Stimulated activated CD4-positive, alpha-beta T cell treated with anti-CD3 and anti-CD28 coated beads, Interleukin-4, amount 100 ng/mL, for 48 hours (primary cell): Measurements from ENCODE around the gene ITGB8.

Experiments used
- DNase-seq, 2 donors: peaks; one replicate each; pipeline ENCODE4 v3.0.0-alpha.2; 2020; ENCODE audit warnings: low read depth in 2 of 2

Gene ITGB8

DNA sequence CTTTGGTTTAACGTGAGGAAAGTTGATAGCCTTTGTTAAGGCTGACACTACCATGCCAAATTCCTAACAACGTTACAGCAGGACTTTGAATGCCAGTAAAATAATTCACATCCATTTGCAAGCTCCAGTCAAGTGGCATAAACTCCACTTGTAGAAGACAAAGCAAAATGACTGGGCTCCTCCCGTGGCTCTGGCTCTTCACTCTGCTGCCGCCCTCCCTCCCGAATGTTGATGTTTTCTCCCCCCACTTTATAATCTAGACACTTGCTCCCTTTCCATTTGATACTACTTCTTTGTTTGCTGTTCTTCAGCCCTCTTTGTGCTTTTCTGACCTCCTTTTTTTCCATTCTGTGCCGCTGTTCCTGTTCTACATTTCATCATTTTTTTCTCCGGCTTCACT lies 22.8 kb upstream of the ITGB8 start:
- no peak for DNase-seq

DNA sequence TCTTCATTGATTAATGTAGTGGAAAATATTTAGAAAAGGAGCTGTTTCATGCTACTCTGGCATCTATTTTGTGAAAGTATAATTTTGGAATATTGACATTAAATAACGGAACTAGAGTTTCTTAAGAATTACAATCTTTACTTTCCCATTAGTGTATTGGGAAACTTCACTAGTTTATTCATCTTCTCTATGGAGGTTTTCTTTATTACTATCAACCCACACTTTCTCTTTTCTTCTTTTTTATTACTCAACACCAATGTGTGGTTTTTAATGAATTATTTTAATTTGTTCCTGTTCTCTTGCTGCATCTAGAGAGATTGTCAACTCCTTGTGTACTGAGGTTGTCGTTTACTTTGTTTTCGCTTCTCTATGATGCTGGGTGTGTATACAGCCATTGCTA lies 20.4 kb upstream of the ITGB8 start:
- DNase-seq, result no peak

DNA sequence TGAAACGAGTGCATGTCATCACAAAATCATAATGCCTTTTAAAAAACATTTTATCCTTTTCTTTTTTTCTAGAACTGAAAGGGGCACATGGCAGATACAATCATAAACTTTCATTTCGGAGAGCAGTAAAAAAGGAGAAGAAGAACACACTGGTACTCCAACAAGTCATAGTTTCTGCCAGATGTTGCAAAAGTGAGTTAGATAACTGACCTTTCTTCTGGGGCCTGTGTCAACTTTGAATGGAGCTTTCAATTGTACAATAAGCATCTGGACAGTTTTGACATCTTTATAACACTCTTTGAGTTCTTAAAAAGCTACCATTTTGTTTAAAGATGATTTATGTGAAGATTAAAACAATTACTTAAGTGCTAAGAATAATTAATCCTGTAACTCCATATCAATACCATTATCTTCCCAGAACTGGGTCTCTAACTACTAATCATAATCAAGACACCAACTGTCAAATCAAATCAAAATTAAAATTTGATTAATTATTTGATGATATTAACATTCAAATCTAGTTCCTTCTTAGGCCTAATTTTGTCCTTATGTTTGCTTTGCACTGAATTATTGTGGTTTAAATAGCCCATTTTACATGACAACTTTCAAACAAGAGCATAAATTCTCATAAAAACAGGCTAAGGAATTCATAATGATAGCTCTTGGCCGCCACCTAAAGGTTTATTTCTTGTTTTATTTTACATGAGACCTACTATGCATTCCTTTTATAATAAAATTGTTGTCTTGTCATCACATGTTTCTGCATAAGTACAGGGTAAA lies 19.5 kb upstream of the ITGB8 start:
- no peak for DNase-seq

DNA sequence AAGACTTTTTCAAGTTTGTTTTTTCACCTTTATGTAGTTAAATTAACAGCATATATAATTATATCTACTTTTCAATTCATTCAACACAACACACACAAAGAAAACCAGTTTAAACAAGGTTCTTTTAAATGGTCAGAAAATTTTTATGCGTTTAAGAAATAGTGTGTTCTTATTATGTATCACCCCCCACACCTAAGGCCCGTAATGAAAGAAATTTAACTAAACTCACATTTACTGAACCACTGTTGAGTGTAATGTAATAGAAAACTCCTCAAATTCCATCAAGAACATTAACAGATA lies 19.0 kb upstream of the ITGB8 start:
- DNase-seq, result no peak

DNA sequence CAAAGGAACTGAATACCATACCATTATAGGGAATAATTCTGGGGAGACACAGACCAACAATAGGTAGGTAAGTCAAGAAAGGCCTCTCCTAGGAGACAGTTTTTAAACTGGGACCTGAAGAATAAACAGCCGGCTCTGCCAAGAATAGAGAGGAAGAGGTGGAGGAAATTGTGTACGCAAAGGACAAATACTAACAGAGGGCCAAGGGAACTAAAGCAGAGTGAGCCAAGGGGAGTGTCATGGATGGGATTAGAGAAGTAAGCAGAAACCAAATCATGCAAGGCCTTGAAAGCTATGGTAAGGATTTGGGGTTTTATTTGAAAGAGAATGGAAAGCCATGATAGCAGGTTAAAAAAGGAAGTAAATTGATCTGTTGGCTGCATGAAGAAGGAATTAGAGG lies 18.1 kb upstream of the ITGB8 start:
- DNase-seq, result no peak

DNA sequence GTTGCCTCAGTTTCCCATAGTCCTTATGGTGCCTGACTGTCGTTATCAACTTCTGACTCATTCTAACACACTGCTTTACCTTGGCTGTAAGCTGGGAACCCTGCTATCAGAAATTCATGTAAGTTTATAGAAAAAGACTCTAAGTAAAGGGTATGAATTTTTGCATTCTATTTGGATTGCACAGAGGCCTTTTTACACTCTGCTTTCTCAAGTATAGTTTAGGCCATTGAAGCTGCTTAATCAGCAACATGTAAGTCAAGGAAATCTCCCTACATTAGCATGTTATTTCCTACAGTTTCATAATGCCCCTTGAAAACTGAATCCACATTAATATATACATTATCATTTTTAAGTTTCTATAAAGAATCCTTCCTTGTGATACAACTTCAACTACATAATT lies 17.1 kb upstream of the ITGB8 start:
- no peak for DNase-seq

DNA sequence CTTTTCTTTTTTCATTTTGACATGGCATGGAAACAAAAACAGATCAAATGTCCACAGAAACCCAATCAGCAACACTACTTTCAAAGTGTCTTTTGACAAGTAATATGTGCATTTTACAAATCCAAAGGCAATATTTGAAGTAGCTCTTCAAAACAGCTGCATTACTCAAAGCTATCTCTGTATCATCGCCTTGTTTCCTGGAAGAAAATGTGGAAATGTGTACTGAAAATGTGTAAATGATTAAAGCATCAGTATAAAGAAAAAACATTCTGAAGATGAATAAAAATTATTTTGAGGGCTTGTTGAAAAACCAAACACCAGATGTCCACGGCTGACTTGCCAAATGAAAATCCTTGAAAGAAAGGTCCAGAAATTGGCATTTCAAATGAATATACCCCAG lies 16.5 kb upstream of the ITGB8 start:
- DNase-seq, result no peak

DNA sequence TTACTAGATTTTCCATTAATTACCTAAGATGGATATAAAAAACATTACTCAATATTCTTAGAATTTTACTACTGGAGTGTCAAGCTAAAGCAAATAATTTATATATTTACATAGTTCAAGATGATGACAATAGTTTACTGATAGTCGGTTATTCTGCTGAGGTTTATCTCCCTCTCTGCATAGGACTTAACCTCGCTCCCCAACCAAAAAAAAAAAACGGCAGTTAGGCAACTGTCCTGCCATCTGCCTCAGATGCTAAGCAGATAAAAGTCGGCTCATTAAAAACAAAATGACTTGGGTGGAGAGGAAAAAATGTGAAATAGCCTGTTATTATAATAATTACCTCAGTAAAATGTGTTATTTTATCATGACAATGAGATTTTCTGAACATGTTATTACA lies 14.0 kb upstream of the ITGB8 start:
- no peak for DNase-seq

DNA sequence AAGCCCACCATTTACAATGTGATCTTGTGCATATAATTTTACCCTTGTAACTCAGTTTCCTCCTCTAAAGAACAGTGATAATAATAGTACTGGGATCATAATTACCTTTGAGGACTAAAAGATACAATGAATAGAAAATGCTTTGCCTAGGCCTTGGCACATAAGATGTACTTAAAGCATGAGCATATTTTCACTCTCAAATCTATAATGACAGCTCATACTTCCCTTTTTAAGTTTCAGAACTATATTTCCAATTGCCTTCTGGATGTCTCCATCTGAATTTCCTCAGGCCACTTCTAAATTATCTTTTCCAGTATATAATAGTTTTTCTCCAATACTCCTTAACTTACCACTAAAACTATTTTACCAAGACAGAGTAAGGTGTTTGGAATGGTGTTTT lies 13.3 kb upstream of the ITGB8 start:
- DNase-seq, result no peak

DNA sequence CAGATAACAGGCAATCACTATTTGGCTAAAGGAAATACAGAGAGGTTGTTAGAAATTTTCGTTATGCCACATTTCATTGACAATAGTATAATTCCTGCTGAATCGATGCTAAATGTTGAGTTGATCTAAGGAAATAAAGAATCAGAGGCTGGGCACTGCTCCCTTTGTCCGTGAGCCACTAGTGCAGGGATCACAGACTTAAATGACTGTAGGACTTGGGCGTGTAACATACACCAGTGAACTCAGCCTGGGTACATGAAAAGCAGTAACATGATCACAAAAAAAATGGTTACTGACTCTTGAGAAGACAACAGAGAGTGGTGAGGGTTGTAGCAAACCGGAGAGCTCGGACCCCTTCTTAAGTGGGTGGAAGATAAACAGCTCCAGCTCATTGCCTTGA lies 11.8 kb upstream of the ITGB8 start:
- DNase-seq, result no peak

DNA sequence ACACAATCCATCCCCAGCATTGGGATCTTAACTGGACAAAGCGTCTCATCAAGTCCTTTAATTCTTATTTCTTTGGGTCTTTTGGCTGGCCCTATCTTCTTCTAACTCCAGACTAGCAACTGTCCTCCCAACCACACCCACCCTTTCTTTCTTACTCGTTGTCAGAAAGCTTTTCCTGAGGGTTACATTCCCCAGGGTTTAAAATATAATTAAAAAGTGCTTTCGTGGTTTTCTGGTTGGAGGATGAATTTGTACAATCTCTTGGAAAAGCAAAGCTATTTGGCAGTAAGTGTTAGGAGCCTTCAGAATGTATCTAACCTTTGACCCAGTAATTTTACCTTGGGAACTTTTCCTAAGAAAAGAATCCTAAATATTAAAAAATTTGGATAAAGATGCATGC lies 10.4 kb upstream of the ITGB8 start:
- DNase-seq, result no peak

DNA sequence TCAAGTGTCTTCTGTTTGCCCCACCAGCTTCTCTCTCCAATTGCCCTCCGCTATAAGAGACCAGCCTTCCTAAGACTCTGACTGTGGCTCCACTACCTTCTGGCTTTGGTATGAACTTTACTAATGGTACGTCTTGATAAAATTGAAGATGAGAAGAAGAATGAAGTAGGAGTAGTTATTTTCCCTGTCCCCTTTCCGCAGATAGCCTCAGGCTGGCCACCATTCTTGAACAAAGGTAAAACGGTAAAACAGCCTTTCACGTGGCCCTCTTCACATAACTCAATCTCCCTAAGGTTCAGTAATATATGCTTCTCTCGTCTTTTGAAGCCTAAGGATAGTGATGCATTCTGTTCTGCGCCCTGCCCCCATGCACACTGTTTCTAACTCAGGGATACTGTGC lies 9.9 kb upstream of the ITGB8 start:
- no peak for DNase-seq

DNA sequence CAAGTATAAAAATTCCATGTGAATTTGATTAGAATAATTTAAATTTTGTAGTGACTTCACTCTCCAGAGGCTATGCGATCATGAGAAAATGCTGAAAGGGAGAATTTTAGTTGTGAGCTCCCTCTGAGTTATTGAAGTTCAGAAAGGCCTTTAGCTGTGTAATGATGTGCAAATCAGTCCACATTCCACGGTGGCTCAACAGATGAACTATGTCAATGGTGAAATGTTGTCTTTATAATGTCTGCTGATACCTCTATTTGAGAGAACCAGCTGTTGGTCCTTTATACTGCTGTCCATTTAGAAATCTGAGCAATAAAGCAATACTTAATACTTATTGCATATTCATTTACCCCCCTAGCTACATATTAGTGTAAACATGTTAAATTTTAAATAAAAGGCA lies 7.1 kb upstream of the ITGB8 start:
- DNase-seq, result no peak

DNA sequence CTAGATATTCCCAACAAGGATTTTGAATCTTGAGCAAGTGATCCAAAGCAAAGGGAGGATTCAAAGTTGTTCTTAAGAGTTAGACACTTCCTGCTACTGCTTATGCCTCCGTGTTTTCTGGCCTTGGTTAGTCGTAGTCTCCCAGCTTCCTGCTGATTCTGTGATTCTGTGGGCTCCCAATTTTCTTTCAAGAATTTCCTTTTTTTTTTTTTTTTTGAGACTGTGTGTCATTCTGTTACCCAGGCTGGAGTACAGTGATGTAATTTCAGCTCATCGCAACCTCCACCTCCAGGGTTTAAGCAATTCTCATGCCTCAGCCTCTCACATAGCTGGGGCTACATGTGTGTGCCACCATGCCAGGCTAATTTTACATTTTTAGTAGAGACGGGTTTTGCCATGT lies 4.4 kb upstream of the ITGB8 start:
- no peak for DNase-seq

DNA sequence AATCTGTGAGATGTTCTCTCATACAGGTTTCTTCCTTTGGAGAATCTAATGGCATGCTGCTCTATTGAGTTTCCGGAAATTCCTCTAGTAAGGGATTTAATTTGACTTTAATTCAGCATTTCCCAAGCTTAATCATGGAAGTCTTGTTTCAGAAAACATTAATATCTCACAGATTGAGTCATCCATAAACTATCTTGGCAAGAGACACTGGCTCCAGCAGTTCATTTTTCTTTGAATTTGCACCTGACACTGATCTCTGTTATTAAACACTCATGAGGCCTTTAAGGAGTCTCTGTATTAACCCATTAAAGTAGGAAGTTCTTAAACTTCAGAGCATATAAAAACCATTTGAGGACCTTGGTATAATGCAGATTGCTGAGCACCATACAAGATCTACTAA lies 3.6 kb upstream of the ITGB8 start:
- no peak for DNase-seq

DNA sequence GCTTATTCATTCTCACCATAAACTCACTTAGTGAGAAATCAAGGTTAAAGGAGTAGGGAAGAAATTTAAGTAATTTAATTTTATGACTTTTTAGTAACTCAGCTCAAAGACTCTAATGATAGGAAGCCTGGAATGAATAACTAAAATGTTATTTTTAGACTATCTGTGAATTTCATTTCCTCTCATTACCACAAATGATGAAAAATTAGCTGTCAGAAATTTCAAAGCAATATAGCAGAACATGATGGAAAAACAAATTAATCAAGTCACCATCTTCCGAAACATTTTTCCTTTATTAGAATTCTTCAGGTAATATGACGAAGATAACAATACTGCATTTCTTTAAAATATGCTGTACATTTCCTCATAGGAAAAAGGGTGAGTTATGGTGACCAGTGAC lies 2.7 kb upstream of the ITGB8 start:
- DNase-seq, result no peak

DNA sequence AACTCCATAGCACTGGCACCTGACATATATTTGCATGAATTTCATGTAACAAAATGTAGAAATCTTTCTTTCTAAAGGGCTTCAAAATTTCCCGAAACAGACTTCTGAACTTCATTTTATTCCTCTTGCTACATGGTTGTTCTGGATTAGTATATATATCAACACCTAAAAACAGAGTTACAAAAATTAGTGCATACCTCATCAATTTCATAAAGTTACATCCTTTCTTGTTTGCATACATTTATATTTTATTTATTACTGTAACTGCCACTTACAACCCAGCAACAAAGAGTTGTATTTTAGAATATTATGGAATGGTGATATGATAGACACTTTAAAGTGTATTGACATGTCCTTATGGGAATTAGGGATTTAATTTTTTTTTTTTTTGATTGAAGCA lies 2.0 kb upstream of the ITGB8 start:
- no peak for DNase-seq

DNA sequence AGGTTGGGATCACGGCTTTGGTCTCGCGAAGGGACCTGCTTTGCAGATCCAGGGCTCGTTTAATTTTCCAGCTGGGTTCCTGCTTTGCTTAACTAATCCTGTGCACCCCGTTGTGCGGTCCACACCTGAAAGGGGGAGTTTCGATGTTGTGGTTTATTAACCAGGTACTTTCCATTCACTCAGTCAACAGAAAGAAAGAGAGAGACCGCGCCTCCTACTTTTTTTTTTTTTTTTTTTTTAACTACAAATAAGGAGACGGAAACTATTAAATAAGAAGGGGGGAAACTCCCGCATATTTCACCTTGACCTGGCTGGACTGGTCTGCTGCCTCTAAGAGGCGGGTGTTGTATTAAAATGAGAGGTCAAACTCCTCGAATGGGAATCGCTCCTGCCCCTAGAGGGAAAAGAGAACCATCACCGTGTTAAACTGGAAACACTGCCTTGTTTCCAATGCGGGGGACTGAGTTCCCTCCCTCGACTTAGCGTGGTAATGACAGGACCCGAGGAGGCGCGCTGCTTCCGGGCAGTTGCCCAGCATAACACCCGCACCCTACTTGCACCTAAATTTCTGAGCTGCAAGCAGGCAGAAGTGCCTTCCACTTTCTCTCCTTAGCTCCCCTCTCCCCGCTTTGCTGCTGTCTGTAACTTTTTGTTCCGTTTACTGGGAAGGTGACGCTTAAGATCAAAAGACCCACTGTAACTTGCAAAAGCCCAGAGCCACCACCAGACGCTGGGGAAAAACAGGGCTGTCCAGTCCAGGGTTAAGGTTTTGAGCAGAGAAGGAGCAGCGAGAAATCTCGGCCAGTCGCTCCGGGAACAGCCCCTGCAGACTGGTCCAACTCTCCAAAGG lies 1.1 kb upstream of the ITGB8 start:
- peak in 1 of 2 donors; percentile 0 for DNase-seq

DNA sequence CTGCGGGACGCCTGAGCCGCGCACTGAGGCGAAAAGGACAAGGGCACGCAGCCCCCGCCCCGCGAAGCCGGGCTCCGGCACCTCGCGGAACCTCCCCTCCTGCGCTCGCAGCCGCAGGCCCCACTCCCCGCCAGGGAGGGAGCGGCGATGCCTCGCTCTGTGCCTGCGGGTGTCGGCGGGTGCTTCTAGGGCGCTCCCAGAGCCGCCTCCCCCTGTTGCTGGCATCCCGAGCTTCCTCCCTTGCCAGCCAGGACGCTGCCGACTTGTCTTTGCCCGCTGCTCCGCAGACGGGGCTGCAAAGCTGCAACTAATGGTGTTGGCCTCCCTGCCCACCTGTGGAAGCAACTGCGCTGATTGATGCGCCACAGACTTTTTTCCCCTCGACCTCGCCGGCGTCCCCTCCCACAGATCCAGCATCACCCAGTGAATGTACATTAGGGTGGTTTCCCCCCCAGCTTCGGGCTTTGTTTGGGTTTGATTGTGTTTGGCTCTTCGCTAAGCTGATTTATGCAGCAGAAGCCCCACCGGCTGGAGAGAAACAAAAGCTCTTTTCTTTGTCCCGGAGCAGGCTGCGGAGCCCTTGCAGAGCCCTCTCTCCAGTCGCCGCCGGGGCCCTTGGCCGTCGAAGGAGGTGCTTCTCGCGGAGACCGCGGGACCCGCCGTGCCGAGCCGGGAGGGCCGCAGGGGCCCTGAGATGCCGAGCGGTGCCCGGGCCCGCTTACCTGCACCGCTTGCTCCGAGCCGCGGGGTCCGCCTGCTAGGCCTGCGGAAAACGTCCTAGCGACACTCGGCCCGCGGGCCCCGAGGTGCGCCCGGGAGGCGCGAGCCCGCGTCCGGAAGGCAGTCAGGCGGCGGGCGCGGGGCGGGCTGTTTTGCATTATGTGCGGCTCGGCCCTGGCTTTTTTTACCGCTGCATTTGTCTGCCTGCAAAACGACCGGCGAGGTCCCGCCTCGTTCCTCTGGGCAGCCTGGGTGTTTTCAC lies 519 bp downstream of the ITGB8 start:
- DNase-seq, result peak; percentile 5

DNA sequence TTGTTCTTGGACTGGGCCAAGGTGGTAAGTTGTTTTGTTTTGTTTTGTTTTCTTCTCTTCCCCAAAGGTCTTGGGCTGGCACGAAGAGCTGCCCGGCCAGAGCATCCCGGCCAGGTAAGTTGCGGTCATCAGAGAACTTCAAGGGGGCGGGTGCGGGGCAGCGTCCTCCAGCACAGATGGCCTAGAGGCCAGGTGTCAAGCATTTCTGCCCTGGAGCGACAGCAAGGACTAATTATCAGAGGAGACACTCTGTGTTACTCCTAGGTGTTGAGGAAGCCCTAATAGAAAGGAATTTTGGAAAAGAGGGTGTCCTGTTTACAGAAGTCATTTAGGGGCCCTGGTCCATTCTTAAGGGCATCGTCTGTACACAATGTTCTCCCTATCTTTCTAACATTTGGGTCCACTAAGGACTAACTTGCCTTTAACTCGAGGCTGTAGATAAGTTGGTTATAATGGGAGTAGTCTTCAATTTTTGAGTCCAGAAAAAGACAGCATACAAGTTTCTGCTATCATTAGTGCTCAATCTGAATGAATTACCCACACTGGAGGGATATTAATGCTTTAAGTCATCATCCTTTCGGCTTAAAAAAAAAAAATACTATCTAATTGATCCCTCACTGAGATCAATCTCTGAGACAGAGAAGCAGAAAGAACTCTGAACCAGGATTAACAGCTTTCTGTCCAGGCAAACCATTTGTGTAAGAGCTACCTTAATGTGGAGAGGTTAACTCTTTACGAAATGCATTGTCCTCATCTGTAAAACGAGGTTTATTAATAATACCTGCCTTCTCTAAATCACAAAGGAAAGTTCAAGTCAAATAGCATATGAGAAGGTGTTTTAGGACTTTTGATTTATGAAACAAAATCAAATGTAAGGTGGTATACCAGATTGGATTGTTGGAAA lies 1.5 kb downstream of the ITGB8 start:
- no peak for DNase-seq

DNA sequence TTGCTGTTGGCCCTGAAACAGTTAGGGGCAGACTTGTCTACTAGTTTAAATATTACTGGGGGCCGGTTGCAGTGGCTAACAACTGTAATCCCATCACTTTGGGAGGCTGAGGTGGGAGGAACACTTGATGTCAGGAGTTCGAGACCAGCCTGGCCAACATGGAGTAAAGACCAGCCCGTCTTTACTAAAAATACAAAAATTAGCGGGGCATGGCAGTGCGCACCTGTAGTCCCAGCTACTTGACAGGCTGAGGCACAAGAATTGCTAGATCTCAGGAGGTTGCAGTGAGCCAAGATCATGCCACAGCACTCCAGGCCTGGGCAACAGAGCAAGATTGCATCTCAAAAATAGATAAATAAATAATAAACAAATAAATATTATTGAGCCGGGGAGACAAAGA lies 7.6 kb downstream of the ITGB8 start:
- no peak for DNase-seq
